GM23338 (cell line): Measurements from ENCODE around the gene AGPAT4. TPM values are rescaled to one million over a fixed set of nuclear protein-coding genes. Genes with fewer than 3 reads are reported as not detected.

Experiments
- ATAC-seq: fragments of 200-7000 bp; cut with Tn5 transposase; 3 replicates; pipeline ENCODE4 v1.9.1; 2020
- DNase-seq: peaks from one replicate; pipeline ENCODE4 v3.0.0-alpha.2; 2015; ENCODE audit warnings: low spot score
- H2AFZ ChIP-seq: fragments of 200-600 bp; sonication (generic); 2 replicates; pipeline ENCODE4 v1.8.0; 2016; ENCODE audit warnings: antibody characterized with exemption, mild to moderate bottlenecking, moderate library complexity
- H3F3A ChIP-seq: fragments of 200-600 bp; sonication (generic); replicated peaks from 2 replicates; pipeline ENCODE4 v1.8.0; 2017; ENCODE audit warnings: antibody characterized with exemption, mixed run types, low read depth
- H3K27ac ChIP-seq: fragments of 200-600 bp; sonication (generic); 2 replicates; pipeline ENCODE4 v1.6.1; 2016; ENCODE audit warnings: low read depth
- H3K27me3 ChIP-seq: fragments of 200-600 bp; sonication (generic); 2 replicates; pipeline ENCODE4 v1.8.0; 2016; ENCODE audit warnings: mild to moderate bottlenecking, mixed run types, moderate library complexity; ENCODE audit not compliant: insufficient read depth
- H3K36me3 ChIP-seq: fragments of 200-600 bp; sonication (generic); 2 replicates; pipeline ENCODE4 v1.8.0; 2016; ENCODE audit warnings: mild to moderate bottlenecking; ENCODE audit not compliant: insufficient read depth
- H3K4me1 ChIP-seq: fragments of 200-600 bp; sonication (generic); 2 replicates; pipeline ENCODE4 v1.8.0; 2016; ENCODE audit warnings: mild to moderate bottlenecking, moderate library complexity; ENCODE audit not compliant: insufficient read depth
- H3K4me2 ChIP-seq: fragments of 200-600 bp; sonication (generic); 2 replicates; pipeline ENCODE4 v1.7.1; 2017; ENCODE audit warnings: mixed run types
- H3K4me3 ChIP-seq: fragments of 200-600 bp; sonication (generic); 2 replicates; pipeline ENCODE4 v1.6.1; 2016; ENCODE audit warnings: mixed run types
- H3K79me2 ChIP-seq: fragments of 200-600 bp; sonication (generic); replicated peaks from 2 replicates; pipeline ENCODE4 v1.8.0; 2017; ENCODE audit warnings: mild to moderate bottlenecking; ENCODE audit not compliant: insufficient read depth
- H3K9me2 ChIP-seq: fragments of 200-600 bp; sonication (generic); 2 replicates; pipeline ENCODE4 v1.8.0; 2017; ENCODE audit not compliant: insufficient read depth
- H4K20me1 ChIP-seq: fragments of 200-600 bp; sonication (generic); replicated peaks from 2 replicates; pipeline ENCODE4 v1.8.0; 2017; ENCODE audit warnings: mild to moderate bottlenecking; ENCODE audit not compliant: insufficient read depth
- H3K27ac Mint-ChIP-seq: 2 replicates; pipeline ENCODE4 v1.8.0; 2020; ENCODE audit warnings: inconsistent platforms, mild to moderate bottlenecking, moderate library complexity, mixed read lengths
- H3K27me3 Mint-ChIP-seq: 3 replicates; pipeline ENCODE4 v1.8.0; 2022; ENCODE audit warnings: low read depth, mild to moderate bottlenecking, moderate library complexity, mixed read lengths, inconsistent platforms; ENCODE audit not compliant: insufficient read depth, poor library complexity
- H3K36me3 Mint-ChIP-seq: 3 replicates; pipeline ENCODE4 v1.8.0; 2021; ENCODE audit warnings: low read depth, mild to moderate bottlenecking, inconsistent platforms, moderate library complexity, mixed read lengths
- H3K4me1 Mint-ChIP-seq: 3 replicates; pipeline ENCODE4 v1.8.0; 2020; ENCODE audit warnings: mild to moderate bottlenecking, inconsistent platforms, mixed read lengths
- H3K4me3 Mint-ChIP-seq: 3 replicates; pipeline ENCODE4 v1.8.0; 2021; ENCODE audit warnings: moderate library complexity, mild to moderate bottlenecking, inconsistent platforms, mixed read lengths
- H3K9me3 Mint-ChIP-seq: 3 replicates; pipeline ENCODE4 v1.8.0; 2020; ENCODE audit warnings: moderate library complexity, mild to moderate bottlenecking, inconsistent platforms, mixed read lengths
- CREB1 ChIP-seq: fragments of 250-450 bp; sonication (Bioruptor Pico); IDR thresholded peaks from 2 replicates; pipeline ENCODE4 v1.5.0; 2020; ENCODE audit warnings: low read depth, mild to moderate bottlenecking, moderate library complexity
- EZH2 ChIP-seq: fragments of 200-600 bp; sonication (generic); IDR thresholded peaks from one replicate; pipeline ENCODE4 v1.8.0; 2017; ENCODE audit warnings: antibody characterized with exemption, mild to moderate bottlenecking, low read depth; ENCODE audit not compliant: unreplicated experiment
- EZH2phosphoT487 ChIP-seq: fragments of 200-600 bp; sonication (generic); IDR thresholded peaks from one replicate; pipeline ENCODE4 v1.8.1; 2018; ENCODE audit warnings: antibody characterized with exemption; ENCODE audit not compliant: unreplicated experiment
- JUNB ChIP-seq: IDR thresholded peaks from one replicate; pipeline ENCODE4 v1.6.1; 2016; ENCODE audit warnings: antibody characterized with exemption; ENCODE audit not compliant: unreplicated experiment
- NANOG ChIP-seq: IDR thresholded peaks from 2 replicates; pipeline ENCODE4 v1.6.1; 2016; ENCODE audit warnings: antibody characterized with exemption, borderline replicate concordance
- POLR2AphosphoS5 ChIP-seq: IDR thresholded peaks from 2 replicates; pipeline ENCODE4 v1.6.1; 2016; ENCODE audit warnings: antibody characterized with exemption, low read depth
- REST ChIP-seq: IDR thresholded peaks from one replicate; pipeline ENCODE4 v1.6.1; 2018; ENCODE audit warnings: antibody characterized with exemption; ENCODE audit not compliant: unreplicated experiment
- STAT1 ChIP-seq: IDR thresholded peaks from one replicate; pipeline ENCODE4 v1.6.1; 2016; ENCODE audit warnings: antibody characterized with exemption; ENCODE audit not compliant: unreplicated experiment
- ZNF114 ChIP-seq: fragments of 250-450 bp; sonication (Bioruptor Pico); IDR thresholded peaks from 2 replicates; pipeline ENCODE4 v1.5.0; 2020; ENCODE audit warnings: mild to moderate bottlenecking, moderate library complexity
- ZNF331 ChIP-seq: fragments of 250-450 bp; sonication (Bioruptor Pico); IDR thresholded peaks from 2 replicates; pipeline ENCODE4 v1.5.0; 2020; ENCODE audit warnings: low read depth, mild to moderate bottlenecking, moderate library complexity
- ZNF462 ChIP-seq: fragments of 250-450 bp; sonication (Bioruptor Pico); IDR thresholded peaks from 2 replicates; pipeline ENCODE4 v1.5.0; 2020; ENCODE audit warnings: mild to moderate bottlenecking, moderate library complexity
- polyA plus RNA-seq: library from polyadenylated mRNA; unstranded; fragments of >200 nt; fragmentation: Nextera tagmentation; extraction: Ambion mirVana; gene quantifications from 2 replicates; pipeline ENCODE4 v1.2.1, GENCODE V29; 2016
- total RNA-seq: library from RNA; depleted of rRNA; stranded (reverse); fragments of >200 nt; shearing (Covaris generic); gene quantifications from 2 replicates; pipeline ENCODE4 v1.2.3, GENCODE V29; 2014
- TF ChIP-seq, protein P1 (sequence below), 2 experiments: fragments of 200-600 bp in 1 of 2; sonication (generic) in 1 of 2; conservative IDR thresholded peaks; 2 replicates each; pipeline versions ENCODE4 v1.5.1 to v1.6.1; 2016 to 2017; ENCODE audit warnings: antibody characterized with exemption in 2 of 2, low read depth in 2 of 2, mild to moderate bottlenecking in 2 of 2, moderate library complexity in 1 of 2

AGPAT4 gene
- total and polyA plus RNA-seq, 2 experiments from 2014 or later = 8.9 to 19.3 TPM

GRCh38 chr6:161256407-161256806 is 17.5 kb downstream of the AGPAT4 start:
- H3K9me3 Mint-ChIP-seq = no peaks in the 10 kb centered on the region
- Histone ChIP-seq H3K4me2 (no peak overlapping the region), H3K36me3 (no peaks in the 10 kb centered on the region), H3K4me3 (no peak overlapping the region), H4K20me1 (peaks cover 40% of the 10 kb centered on the region), H2AFZ (no peak overlapping the region), H3K79me2 (peaks cover 86% of the 10 kb centered on the region), H3K4me1 (peaks cover 8% of the 10 kb centered on the region; the same call in 1 of the 2 replicates), H3F3A (no peaks in the 10 kb centered on the region), H3K27ac (no peak overlapping the region), H3K9me2 (no peaks in the 10 kb centered on the region), H3K27me3 (no peaks in the 10 kb centered on the region)
- peaks cover 6% of the 10 kb centered on the region for H3K27me3 Mint-ChIP-seq
- ATAC-seq = no peak
- peaks cover 22% of the 10 kb centered on the region for H3K36me3 Mint-ChIP-seq
- peaks cover 39% of the 10 kb centered on the region for H3K4me1 Mint-ChIP-seq
- TF ChIP-seq ZNF462 (CRISPR knock-in tag) = no peak
- TF ChIP-seq REST = no peak
- TF ChIP-seq JUNB = no peak
- TF ChIP-seq ZNF331 (CRISPR knock-in tag) = no peak
- no peak for TF ChIP-seq POLR2AphosphoS5
- no peak for TF ChIP-seq EZH2phosphoT487
- TF ChIP-seq, protein P1, sequence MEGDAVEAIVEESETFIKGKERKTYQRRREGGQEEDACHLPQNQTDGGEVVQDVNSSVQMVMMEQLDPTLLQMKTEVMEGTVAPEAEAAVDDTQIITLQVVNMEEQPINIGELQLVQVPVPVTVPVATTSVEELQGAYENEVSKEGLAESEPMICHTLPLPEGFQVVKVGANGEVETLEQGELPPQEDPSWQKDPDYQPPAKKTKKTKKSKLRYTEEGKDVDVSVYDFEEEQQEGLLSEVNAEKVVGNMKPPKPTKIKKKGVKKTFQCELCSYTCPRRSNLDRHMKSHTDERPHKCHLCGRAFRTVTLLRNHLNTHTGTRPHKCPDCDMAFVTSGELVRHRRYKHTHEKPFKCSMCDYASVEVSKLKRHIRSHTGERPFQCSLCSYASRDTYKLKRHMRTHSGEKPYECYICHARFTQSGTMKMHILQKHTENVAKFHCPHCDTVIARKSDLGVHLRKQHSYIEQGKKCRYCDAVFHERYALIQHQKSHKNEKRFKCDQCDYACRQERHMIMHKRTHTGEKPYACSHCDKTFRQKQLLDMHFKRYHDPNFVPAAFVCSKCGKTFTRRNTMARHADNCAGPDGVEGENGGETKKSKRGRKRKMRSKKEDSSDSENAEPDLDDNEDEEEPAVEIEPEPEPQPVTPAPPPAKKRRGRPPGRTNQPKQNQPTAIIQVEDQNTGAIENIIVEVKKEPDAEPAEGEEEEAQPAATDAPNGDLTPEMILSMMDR (conservative IDR thresholded peaks at IDR 0.05; ENCODE audit: low read depth in 2 of 2) = no peak
- no peak for TF ChIP-seq CREB1 (CRISPR knock-in tag)
- no peak for TF ChIP-seq NANOG
- no peak for TF ChIP-seq STAT1
- TF ChIP-seq EZH2 = no peak
- no peak for TF ChIP-seq ZNF114 (CRISPR knock-in tag)
- H3K4me3 Mint-ChIP-seq = no peak overlapping the region
- H3K27ac Mint-ChIP-seq = no peak overlapping the region
- DNase-seq = no peak
